Measurements from ENCODE around the gene RNF113B. TPM values are rescaled to one million over a fixed set of nuclear protein-coding genes. Genes with fewer than 3 reads are reported as not detected.

RNF113B gene
- polyA plus RNA-seq, 2 of the 4 experiments (the other 2 are of a cell fraction): not detected

GRCh38 chr13:98198683-98199082, 21.6 kb upstream of the RNF113B start:
- no peak for ATAC-seq
- Histone ChIP-seq H3K4me2 (no peak overlapping the region), H3K27ac (no peak overlapping the region), H3K4me1 (0 out of 3 replicates have a peak, but pooled peaks cover 3% of the 10 kb centered on the region), H3K9me3 (no peaks in the 10 kb centered on the region), H3K4me3 (no peak overlapping the region)
- no peak for DNase-seq (ENCODE audit: low read depth in 1 of 2, low spot score in 1 of 2)
- WGBS (ENCODE audit: missing lambda C conversion rate): 80% methylated on average over 3 of the region's 4 CpGs
- no peak for FAIRE-seq
- POLR2A ChIA-PET: no interaction called here
- CTCF ChIA-PET: no interaction called here
- TF ChIP-seq ZSCAN20 (CRISPR knock-in tag; IDR thresholded peaks at IDR 0.05): no peak
- TF ChIP-seq MYC (IDR thresholded peaks at IDR 0.05; ENCODE audit: borderline replicate concordance, low read length): no peak
- TF ChIP-seq JUNB (IDR thresholded peaks at IDR 0.05): no peak
- TF ChIP-seq, protein P1, sequence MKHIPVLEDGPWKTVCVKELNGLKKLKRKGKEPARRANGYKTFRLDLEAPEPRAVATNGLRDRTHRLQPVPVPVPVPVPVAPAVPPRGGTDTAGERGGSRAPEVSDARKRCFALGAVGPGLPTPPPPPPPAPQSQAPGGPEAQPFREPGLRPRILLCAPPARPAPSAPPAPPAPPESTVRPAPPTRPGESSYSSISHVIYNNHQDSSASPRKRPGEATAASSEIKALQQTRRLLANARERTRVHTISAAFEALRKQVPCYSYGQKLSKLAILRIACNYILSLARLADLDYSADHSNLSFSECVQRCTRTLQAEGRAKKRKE (CRISPR knock-in tag; IDR thresholded peaks at IDR 0.05; ENCODE audit: low read depth): no peak
- TF ChIP-seq, protein P2, sequence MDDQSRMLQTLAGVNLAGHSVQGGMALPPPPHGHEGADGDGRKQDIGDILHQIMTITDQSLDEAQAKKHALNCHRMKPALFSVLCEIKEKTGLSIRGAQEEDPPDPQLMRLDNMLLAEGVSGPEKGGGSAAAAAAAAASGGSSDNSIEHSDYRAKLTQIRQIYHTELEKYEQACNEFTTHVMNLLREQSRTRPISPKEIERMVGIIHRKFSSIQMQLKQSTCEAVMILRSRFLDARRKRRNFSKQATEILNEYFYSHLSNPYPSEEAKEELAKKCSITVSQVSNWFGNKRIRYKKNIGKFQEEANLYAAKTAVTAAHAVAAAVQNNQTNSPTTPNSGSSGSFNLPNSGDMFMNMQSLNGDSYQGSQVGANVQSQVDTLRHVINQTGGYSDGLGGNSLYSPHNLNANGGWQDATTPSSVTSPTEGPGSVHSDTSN (IDR thresholded peaks at IDR 0.05): no peak
- TF ChIP-seq PHF8 (IDR thresholded peaks at IDR 0.05; ENCODE audit: borderline replicate concordance, low read depth): no peak
- TF ChIP-seq MAFK (IDR thresholded peaks at IDR 0.05; ENCODE audit: partially characterized antibody): no peak
- no peak for TF ChIP-seq JUN (IDR thresholded peaks at IDR 0.05)
- no peak for TF ChIP-seq RNF2 (IDR thresholded peaks at IDR 0.05; ENCODE audit: borderline replicate concordance, low read depth)
- TF ChIP-seq, protein P3, sequence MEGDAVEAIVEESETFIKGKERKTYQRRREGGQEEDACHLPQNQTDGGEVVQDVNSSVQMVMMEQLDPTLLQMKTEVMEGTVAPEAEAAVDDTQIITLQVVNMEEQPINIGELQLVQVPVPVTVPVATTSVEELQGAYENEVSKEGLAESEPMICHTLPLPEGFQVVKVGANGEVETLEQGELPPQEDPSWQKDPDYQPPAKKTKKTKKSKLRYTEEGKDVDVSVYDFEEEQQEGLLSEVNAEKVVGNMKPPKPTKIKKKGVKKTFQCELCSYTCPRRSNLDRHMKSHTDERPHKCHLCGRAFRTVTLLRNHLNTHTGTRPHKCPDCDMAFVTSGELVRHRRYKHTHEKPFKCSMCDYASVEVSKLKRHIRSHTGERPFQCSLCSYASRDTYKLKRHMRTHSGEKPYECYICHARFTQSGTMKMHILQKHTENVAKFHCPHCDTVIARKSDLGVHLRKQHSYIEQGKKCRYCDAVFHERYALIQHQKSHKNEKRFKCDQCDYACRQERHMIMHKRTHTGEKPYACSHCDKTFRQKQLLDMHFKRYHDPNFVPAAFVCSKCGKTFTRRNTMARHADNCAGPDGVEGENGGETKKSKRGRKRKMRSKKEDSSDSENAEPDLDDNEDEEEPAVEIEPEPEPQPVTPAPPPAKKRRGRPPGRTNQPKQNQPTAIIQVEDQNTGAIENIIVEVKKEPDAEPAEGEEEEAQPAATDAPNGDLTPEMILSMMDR (IDR thresholded peaks at IDR 0.05): no peak
- no peak for TF ChIP-seq POLR2AphosphoS2 (conservative IDR thresholded peaks at IDR 0.05; ENCODE audit: low read length)

- no peak for FAIRE-seq
- ATAC-seq: no peak
- POLR2A ChIA-PET: no interaction called here
- DNase-seq (ENCODE audit: low read depth in 1 of 2, low spot score in 1 of 2): no peak
- H3K27ac ChIP-seq: no peak overlapping the region
- H3K9me3 ChIP-seq: no peaks in the 10 kb centered on the region
- H3K4me2 ChIP-seq: no peak overlapping the region
- 87% methylated on average over 10 of the region's 10 CpGs for WGBS (ENCODE audit: missing lambda C conversion rate)
- H3K4me1 ChIP-seq: 0 out of 3 replicates have a peak, but pooled peaks cover 3% of the 10 kb centered on the region
- no peak for TF ChIP-seq MAZ (IDR thresholded peaks at IDR 0.05; ENCODE audit: borderline replicate concordance, low read depth, low read length)
- no peak for TF ChIP-seq SREBF2 (IDR thresholded peaks at IDR 0.05)
- no peak for TF ChIP-seq EP300 (IDR thresholded peaks at IDR 0.05)
- TF ChIP-seq CHD2 (IDR thresholded peaks at IDR 0.05; ENCODE audit: low read length, partially characterized antibody): no peak
- TF ChIP-seq FOSB (CRISPR knock-in tag; IDR thresholded peaks at IDR 0.05): no peak
- no peak for TF ChIP-seq ELK1 (IDR thresholded peaks at IDR 0.05; ENCODE audit: low read depth, low read length)
- no peak for TF ChIP-seq RAD21 (conservative IDR thresholded peaks at IDR 0.05 in 1 of 2, IDR thresholded peaks at IDR 0.05 in 1 of 2)
- no peak for TF ChIP-seq ZSCAN20 (CRISPR knock-in tag; IDR thresholded peaks at IDR 0.05)
- TF ChIP-seq EHMT2 (IDR thresholded peaks at IDR 0.05; ENCODE audit: low read depth): no peak
- H3K4me3 ChIP-seq: no peak overlapping the region
- CTCF ChIA-PET: no interaction called here
These were observed 18.2 kb upstream of the RNF113B start for GRCh38 chr13:98195054-98195791.
